ENCODE data around the gene HOXA11. TPM values are rescaled to one million over a fixed set of nuclear protein-coding genes. Genes with fewer than 3 reads are reported as not detected.

The HOXA11 gene
- total RNA-seq, 1 donor from 2014 or later, result not detected

DNA sequence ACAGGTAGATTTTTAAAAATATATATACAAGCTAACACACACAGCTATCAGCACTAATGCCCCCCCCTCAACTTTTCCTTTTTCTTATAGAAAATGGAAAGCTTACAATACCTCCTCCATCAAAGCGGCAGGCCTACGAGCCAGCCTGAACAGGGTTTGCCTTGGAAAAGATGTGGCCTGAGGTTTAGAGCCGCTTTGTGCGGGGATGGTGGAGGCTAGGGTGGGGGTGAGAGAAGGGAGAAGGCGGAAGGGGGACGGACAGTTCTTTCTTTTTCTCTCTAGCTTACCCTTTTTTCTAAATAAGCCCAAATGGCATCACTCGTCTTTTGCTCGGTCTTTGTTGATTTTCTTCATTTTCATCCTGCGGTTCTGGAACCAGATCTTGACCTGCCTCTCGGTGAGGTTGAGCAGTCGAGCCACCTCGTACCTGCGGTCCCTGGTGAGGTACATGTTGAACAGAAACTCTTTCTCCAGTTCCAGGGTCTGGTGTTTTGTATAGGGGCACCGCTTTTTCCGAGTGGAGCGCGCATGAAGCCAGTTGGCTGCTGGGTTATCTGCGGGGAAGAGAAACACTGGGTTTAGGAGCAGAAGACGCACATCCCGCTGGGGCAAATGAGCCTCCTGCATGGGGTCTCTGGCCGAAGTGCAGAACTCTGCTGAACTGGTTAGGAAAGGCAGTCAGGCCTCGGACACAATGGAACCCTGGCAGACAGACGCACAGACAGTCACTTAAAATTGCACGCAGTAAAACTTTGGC lies 21.6 kb downstream of the HOXA11 start:
- DNase-seq (ENCODE audit: low read depth), result no peak
- FAIRE-seq, result no peak
- H3K4me3 ChIP-seq (ENCODE audit: low read depth, low read length), result no peak overlapping the region
- TF ChIP-seq, protein P1, sequence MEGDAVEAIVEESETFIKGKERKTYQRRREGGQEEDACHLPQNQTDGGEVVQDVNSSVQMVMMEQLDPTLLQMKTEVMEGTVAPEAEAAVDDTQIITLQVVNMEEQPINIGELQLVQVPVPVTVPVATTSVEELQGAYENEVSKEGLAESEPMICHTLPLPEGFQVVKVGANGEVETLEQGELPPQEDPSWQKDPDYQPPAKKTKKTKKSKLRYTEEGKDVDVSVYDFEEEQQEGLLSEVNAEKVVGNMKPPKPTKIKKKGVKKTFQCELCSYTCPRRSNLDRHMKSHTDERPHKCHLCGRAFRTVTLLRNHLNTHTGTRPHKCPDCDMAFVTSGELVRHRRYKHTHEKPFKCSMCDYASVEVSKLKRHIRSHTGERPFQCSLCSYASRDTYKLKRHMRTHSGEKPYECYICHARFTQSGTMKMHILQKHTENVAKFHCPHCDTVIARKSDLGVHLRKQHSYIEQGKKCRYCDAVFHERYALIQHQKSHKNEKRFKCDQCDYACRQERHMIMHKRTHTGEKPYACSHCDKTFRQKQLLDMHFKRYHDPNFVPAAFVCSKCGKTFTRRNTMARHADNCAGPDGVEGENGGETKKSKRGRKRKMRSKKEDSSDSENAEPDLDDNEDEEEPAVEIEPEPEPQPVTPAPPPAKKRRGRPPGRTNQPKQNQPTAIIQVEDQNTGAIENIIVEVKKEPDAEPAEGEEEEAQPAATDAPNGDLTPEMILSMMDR (IDR thresholded peaks at IDR 0.05; ENCODE audit: insufficient read depth, low read length, severe bottlenecking), result no peak
- peaks cover 78% of the 10 kb centered on the region for H3K27me3 ChIP-seq (ENCODE audit: control insufficient read depth, insufficient read depth, low read length)
- H3K36me3 ChIP-seq (ENCODE audit: control insufficient read depth, insufficient read depth, low read length), result no peaks in the 10 kb centered on the region

DNA sequence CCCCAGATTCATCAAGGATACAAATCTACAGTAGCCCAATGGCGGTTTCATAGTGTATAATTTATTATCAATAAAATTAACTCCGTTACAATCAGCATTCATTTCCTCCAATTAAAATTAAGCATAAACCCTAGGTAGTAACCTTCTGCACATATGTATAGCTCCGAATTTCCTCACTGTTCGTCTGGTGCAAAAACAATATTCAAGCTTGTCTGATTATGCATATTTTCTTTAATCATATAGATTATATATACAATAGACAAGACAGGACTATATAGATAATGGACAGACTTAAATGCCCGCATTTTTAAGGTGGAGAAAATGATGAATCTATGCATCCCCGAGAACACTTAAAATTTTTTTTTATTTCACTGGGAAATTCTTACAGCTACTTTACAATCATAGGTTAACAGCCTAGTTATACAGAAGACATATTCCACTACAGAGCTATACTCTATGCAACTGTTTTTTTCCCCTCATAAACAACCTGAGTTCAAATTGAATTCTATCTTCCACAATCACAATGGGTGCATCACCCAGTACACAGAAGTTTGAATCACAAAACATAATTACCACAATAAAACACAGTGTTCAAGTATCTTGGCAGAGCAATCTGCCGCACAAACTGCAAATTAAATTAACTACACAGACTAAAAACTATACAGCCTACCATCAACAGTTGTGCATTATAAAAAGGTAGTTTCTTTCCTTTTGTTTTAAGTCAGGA lies 22.3 kb downstream of the HOXA11 start:
- no peak for DNase-seq (ENCODE audit: low read depth)
- no peak overlapping the region for H3K4me3 ChIP-seq (ENCODE audit: low read depth, low read length)
- no peaks in the 10 kb centered on the region for H3K36me3 ChIP-seq (ENCODE audit: control insufficient read depth, insufficient read depth, low read length)
- H3K27me3 ChIP-seq (ENCODE audit: control insufficient read depth, insufficient read depth, low read length), result peaks cover 78% of the 10 kb centered on the region
- TF ChIP-seq, protein P1 (IDR thresholded peaks at IDR 0.05; ENCODE audit: insufficient read depth, low read length, severe bottlenecking), result no peak
- no peak for FAIRE-seq

DNA sequence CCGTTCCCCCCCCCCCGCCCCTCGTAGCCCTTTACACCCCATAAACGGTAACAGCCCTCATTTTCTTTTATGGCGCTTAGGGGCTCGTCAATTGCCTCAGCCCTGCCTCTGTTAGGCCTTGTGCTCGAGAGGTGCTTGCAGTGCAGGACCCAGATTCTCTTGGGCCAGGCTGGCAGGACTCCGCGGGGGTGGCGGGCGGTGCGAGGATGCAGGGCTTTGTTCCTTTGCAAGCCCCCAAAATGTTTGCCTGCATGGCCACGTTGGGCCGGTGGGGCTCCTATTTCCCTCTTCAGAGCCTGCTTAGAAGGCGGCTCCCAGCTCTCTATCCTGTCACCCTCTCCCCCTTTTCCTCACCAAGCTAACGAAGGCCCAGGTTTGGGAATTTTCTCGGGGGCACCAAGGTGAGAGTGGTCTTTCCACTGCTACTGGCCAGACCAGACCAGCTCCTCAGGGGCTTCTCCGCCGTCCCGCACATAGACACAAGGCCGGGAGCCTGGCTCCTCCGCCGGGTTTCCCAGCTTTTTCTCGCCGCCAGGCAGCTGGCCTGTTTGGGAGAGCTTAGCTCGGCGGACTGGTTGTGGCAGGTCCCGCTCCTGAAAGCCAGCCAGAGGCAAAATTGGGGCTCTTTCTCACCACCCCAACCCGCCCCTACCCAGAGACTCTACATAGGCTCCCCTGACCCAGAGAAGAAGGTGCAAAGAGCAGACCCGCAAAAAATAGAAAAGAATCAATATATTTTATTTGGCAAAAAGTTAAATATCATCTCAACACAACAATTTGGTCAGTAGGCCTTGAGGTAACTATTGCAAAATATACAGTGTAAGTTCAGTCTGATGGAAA lies 23.1 kb downstream of the HOXA11 start:
- no peak for FAIRE-seq
- H3K36me3 ChIP-seq (ENCODE audit: control insufficient read depth, insufficient read depth, low read length), result no peaks in the 10 kb centered on the region
- H3K27me3 ChIP-seq (ENCODE audit: control insufficient read depth, insufficient read depth, low read length), result peaks cover 77% of the 10 kb centered on the region
- DNase-seq (ENCODE audit: low read depth), result no peak
- H3K4me3 ChIP-seq (ENCODE audit: low read depth, low read length), result no peak overlapping the region
- TF ChIP-seq, protein P1 (IDR thresholded peaks at IDR 0.05; ENCODE audit: insufficient read depth, low read length, severe bottlenecking), result no peak

DNA sequence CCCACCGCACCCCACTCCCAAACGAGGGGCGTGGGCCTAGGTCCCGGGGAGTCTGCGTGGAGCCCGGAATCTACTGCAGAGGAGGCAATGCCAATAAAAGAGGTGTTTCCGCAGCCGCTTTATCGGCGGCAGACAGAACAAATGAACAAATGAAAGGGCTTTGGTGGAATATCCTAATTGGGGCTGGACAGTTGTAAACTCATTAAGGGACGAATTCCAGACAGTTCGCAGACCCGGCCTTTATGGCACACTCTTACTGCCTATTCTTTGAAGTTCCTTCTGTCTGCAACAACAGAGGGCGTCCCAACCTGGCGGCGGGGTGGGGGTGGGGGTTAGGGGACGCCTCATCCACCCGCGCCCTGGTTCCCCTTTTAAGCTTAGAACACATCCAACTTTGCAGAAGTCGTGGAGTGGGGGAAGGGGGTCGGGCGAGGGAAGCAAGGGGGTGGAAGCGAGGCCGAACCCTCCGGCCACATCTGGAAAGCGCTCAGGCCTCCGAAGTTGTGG lies 23.8 kb downstream of the HOXA11 start:
- DNase-seq (ENCODE audit: low read depth) (no peak), FAIRE-seq (no peak)
- H3K4me3 ChIP-seq (ENCODE audit: low read depth, low read length), result peak overlapping the region; percentile 32
- H3K27me3 ChIP-seq (ENCODE audit: control insufficient read depth, insufficient read depth, low read length), result peaks cover 76% of the 10 kb centered on the region
- H3K36me3 ChIP-seq (ENCODE audit: control insufficient read depth, insufficient read depth, low read length), result no peaks in the 10 kb centered on the region
- TF ChIP-seq, protein P1 (IDR thresholded peaks at IDR 0.05; ENCODE audit: insufficient read depth, low read length, severe bottlenecking), result no peak

DNA sequence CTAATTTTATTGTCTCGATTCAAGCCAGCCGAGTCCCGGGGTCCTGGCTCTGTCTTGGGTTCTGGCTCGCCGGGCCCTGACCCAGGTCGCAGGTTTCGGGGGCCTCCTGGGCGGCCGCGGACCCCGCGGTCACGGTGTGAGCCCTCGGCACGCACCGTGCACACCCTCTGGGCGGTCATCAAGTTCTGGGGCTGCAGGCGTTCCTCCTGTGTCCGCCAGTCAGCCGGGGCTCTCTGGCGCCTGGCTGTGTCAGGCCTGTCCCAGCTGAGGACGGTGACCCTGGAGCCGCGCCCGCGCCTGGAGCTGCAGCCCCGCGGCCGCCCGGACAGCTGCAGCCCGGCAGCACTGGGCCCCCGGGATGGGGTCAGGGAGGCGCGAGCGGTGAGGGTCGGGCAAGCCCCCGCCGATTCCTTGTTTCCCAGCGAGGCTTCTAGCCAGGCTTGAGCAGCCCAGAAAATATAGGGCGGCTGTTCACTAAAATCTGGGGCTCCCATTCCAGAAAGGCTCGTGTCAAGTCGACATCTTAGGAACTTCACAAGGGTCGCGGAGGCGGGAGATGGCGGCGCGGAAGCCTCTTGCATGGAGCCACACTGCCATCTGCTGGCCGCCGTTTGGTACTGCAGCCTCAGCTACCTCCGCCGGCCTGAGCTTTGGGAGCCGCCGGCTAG lies 24.4 kb downstream of the HOXA11 start:
- peak; percentile 29 for DNase-seq (ENCODE audit: low read depth)
- TF ChIP-seq, protein P1 (IDR thresholded peaks at IDR 0.05; ENCODE audit: insufficient read depth, low read length, severe bottlenecking), result peak; percentile 97
- no peak for FAIRE-seq
- no peaks in the 10 kb centered on the region for H3K36me3 ChIP-seq (ENCODE audit: control insufficient read depth, insufficient read depth, low read length)
- H3K4me3 ChIP-seq (ENCODE audit: low read depth, low read length), result peak overlapping the region; percentile 32
- peaks cover 76% of the 10 kb centered on the region for H3K27me3 ChIP-seq (ENCODE audit: control insufficient read depth, insufficient read depth, low read length)

Measured in bronchial epithelial cell (primary cell).